HG02763 (cell line): ENCODE data around the gene IL4R.
"Not testable (repeated sequence)": the region's sequence is repeated elsewhere in the genome, so short reads cannot be mapped to it uniquely, and the experiment has no call there.

Experiments
- ATAC-seq: cut with Tn5 transposase; IDR thresholded peaks from one replicate; pipeline ENCODE4 v1.9.1; 2021; ENCODE audit warnings: mild to moderate bottlenecking, moderate library complexity; ENCODE audit not compliant: unreplicated experiment

Gene IL4R

GRCh38 chr16:27287887-27288286 lies 25.9 kb upstream of the IL4R start:
- no peak for ATAC-seq

GRCh38 chr16:27288313-27288712 lies 25.5 kb upstream of the IL4R start:
- ATAC-seq = not testable (repeated sequence)

- no peak for ATAC-seq
Measured at GRCh38 chr16:27289669-27290068, 24.1 kb upstream of the IL4R start.

GRCh38 chr16:27290562-27290961 lies 23.2 kb upstream of the IL4R start:
- no peak for ATAC-seq

- no peak for ATAC-seq
Measured at GRCh38 chr16:27291106-27291505, 22.7 kb upstream of the IL4R start.

- no peak for ATAC-seq
Measured at GRCh38 chr16:27291722-27292240, 22.0 kb upstream of the IL4R start.

GRCh38 chr16:27293343-27293742 lies 20.4 kb upstream of the IL4R start:
- no peak for ATAC-seq

GRCh38 chr16:27298132-27298531 lies 15.6 kb upstream of the IL4R start:
- ATAC-seq = no peak

- ATAC-seq = peak; percentile 57
Measured at GRCh38 chr16:27301236-27301861, 12.4 kb upstream of the IL4R start.

- ATAC-seq = no peak
Measured at GRCh38 chr16:27302126-27302525, 11.6 kb upstream of the IL4R start.

GRCh38 chr16:27303256-27304100 lies 10.3 kb upstream of the IL4R start:
- ATAC-seq = no peak

- no peak for ATAC-seq
Measured at GRCh38 chr16:27304102-27304501, 9.7 kb upstream of the IL4R start.

- ATAC-seq = no peak
Measured at GRCh38 chr16:27304881-27305745, 8.7 kb upstream of the IL4R start.

GRCh38 chr16:27305839-27306442 lies 7.8 kb upstream of the IL4R start:
- no peak for ATAC-seq

- no peak for ATAC-seq
Measured at GRCh38 chr16:27308792-27309191, 5.0 kb upstream of the IL4R start.

- ATAC-seq = no peak
Measured at GRCh38 chr16:27310576-27311447, 3.0 kb upstream of the IL4R start.

GRCh38 chr16:27311448-27311830 lies 2.3 kb upstream of the IL4R start:
- no peak for ATAC-seq

GRCh38 chr16:27311897-27312303 lies 1.9 kb upstream of the IL4R start:
- ATAC-seq = no peak

GRCh38 chr16:27312580-27313421 lies 973 bp upstream of the IL4R start:
- ATAC-seq = no peak
